AG09319 (cell line): Measurements from ENCODE around the gene CUEDC1.

Experiments used
- DNase-seq: peaks from one replicate; pipeline ENCODE4 v3.0.0-alpha.2; 2010; ENCODE audit warnings: low read depth; ENCODE audit errors: extremely low read depth
- CTCF ChIP-seq: IDR thresholded peaks from 2 replicates; pipeline ENCODE4 v1.5.1; 2011; ENCODE audit warnings: low read depth, mild to moderate bottlenecking, inconsistent platforms, low read length, moderate library complexity

Gene CUEDC1

GRCh38 chr17:57888311-57889216 lies 66.6 kb downstream of the CUEDC1 start:
- DNase-seq: no peak
- no peak for TF ChIP-seq CTCF

DNA sequence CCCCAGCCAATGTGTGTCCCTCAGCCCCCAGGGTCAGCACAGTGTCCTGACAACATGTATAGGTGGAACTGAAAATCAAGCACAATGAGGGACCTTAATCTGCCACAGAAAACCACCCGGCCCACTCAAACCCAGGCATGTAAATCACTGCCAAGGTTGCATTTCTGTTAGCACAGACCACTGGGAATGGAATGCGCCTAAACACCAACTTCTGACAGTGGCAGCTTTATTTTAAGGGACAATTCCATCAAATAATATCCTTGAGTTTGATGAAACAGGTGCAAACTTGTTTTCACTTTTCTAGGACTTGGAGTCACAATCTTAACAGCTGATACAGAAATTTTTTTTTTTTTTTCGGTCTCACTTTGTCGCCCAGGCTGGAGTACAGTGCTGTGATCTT lies 68.1 kb downstream of the CUEDC1 start:
- no peak for TF ChIP-seq CTCF
- DNase-seq: no peak

DNA sequence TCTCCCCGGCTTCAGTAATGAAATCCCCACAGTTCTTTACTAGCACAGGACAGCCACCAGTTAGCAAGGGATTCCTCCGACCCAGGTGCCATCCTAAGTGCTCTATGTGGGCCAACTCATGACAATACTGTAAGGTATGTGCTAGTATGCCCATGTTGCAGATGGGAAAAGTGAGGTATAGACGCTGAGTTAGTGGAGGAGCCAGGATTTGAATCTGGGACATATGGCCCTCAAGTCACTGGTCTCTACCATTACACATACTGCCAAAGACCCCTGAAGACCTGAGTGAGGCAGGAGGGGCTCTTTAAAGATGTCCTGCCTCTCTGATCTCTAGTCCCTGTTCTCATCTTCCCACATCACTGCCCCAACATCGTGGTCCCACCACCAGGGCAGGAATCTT lies 69.2 kb downstream of the CUEDC1 start:
- TF ChIP-seq CTCF: no peak
- DNase-seq: no peak

GRCh38 chr17:57885148-57885915 lies 69.9 kb downstream of the CUEDC1 start:
- no peak for TF ChIP-seq CTCF
- DNase-seq: no peak

DNA sequence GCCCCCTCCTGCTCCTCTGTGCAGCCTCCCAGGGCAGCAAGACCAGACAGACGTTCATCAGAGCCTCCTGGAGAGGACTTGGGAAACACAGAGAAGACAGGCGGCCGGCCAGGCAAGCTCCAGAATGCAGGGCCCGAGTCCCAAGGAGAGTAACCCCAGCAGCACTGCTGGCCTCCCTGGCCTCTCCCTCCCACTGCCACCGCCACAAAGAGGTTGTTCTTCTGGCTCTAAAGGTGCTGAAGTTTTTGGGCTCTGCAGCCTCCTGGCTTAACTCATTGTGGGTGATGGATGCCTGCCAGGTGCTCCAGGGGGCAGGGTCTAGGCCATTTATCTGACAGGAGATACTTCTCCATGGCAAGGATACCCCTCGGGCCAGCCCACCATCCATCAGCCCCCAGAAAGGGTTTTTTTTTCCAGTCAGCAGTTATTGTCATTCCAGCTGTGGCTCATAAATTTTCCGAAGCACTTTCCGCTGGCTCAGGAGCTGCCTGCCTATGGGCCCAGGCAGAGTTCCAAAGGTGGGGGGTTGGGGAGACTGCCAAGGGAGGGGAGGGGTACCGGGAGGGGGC lies 73.3 kb downstream of the CUEDC1 start:
- no peak for DNase-seq
- no peak for TF ChIP-seq CTCF

- TF ChIP-seq CTCF: no peak
- no peak for DNase-seq
Measured at GRCh38 chr17:57881143-57881542, 74.1 kb downstream of the CUEDC1 start.

- no peak for TF ChIP-seq CTCF
- no peak for DNase-seq
Measured at GRCh38 chr17:57880086-57880456, 75.1 kb downstream of the CUEDC1 start.
